ENCODE measurements around the gene CAMKK2. TPM values are rescaled to one million over a fixed set of nuclear protein-coding genes. Genes with fewer than 3 reads are reported as not detected.

CAMKK2 gene
- total RNA-seq, 1 donor from 2014 or later: 34.4 TPM

- Mint-ChIP-seq H3K27me3 (no peaks in the 10 kb centered on the region), H3K4me3 (no peak overlapping the region), H3K36me3 (peaks cover 5% of the 10 kb centered on the region), H3K4me1 (ENCODE audit: unreplicated experiment) (peaks cover 7% of the 10 kb centered on the region), H3K9me3 (no peaks in the 10 kb centered on the region), H3K27ac (no peak overlapping the region)
- DNase-seq (ENCODE audit: extremely low spot score, unreplicated experiment): no peak
- TF ChIP-seq CTCF (conservative IDR thresholded peaks at IDR 0.05): no peak
These were observed 6.5 kb downstream of the CAMKK2 start for GRCh38 chr12:121289962-121290361.

GRCh38 chr12:121288986-121289385, 7.5 kb downstream of the CAMKK2 start:
- Mint-ChIP-seq H3K27ac (no peak overlapping the region), H3K4me3 (no peak overlapping the region)
- no peak for TF ChIP-seq CTCF (conservative IDR thresholded peaks at IDR 0.05)

GRCh38 chr12:121288158-121288845, 8.2 kb downstream of the CAMKK2 start:
- no peak for TF ChIP-seq CTCF (conservative IDR thresholded peaks at IDR 0.05)
- Mint-ChIP-seq H3K36me3 (peaks cover 5% of the 10 kb centered on the region), H3K27ac (no peak overlapping the region), H3K9me3 (no peaks in the 10 kb centered on the region), H3K4me3 (no peak overlapping the region), H3K27me3 (no peaks in the 10 kb centered on the region), H3K4me1 (ENCODE audit: unreplicated experiment) (peaks cover 7% of the 10 kb centered on the region)
- no peak for DNase-seq (ENCODE audit: extremely low spot score, unreplicated experiment)

More at GRCh38 chr12:121288986-121289385, 7.5 kb downstream of the CAMKK2 start:
- no peak for DNase-seq (ENCODE audit: extremely low spot score, unreplicated experiment)
- no peaks in the 10 kb centered on the region for H3K9me3 Mint-ChIP-seq
- H3K36me3 Mint-ChIP-seq: peaks cover 5% of the 10 kb centered on the region
- no peaks in the 10 kb centered on the region for H3K27me3 Mint-ChIP-seq
- H3K4me1 Mint-ChIP-seq (ENCODE audit: unreplicated experiment): peaks cover 7% of the 10 kb centered on the region

- no peak overlapping the region for H3K27ac Mint-ChIP-seq
These were observed 9.1 kb downstream of the CAMKK2 start for GRCh38 chr12:121287267-121287954.

GRCh38 chr12:121285856-121286255, 10.7 kb downstream of the CAMKK2 start:
- H3K4me1 Mint-ChIP-seq (ENCODE audit: unreplicated experiment): peaks cover 7% of the 10 kb centered on the region
- H3K9me3 Mint-ChIP-seq: no peaks in the 10 kb centered on the region
- H3K4me3 Mint-ChIP-seq: no peak overlapping the region
- H3K27ac Mint-ChIP-seq: no peak overlapping the region
- H3K36me3 Mint-ChIP-seq: no peaks in the 10 kb centered on the region
- no peak for DNase-seq (ENCODE audit: extremely low spot score, unreplicated experiment)
- H3K27me3 Mint-ChIP-seq: no peaks in the 10 kb centered on the region
- TF ChIP-seq CTCF (conservative IDR thresholded peaks at IDR 0.05): no peak

More at GRCh38 chr12:121287267-121287954, 9.1 kb downstream of the CAMKK2 start:
- no peak for DNase-seq (ENCODE audit: extremely low spot score, unreplicated experiment)
- H3K9me3 Mint-ChIP-seq: no peaks in the 10 kb centered on the region
- no peak for TF ChIP-seq CTCF (conservative IDR thresholded peaks at IDR 0.05)
- H3K4me3 Mint-ChIP-seq: no peak overlapping the region
- peaks cover 5% of the 10 kb centered on the region for H3K36me3 Mint-ChIP-seq
- H3K4me1 Mint-ChIP-seq (ENCODE audit: unreplicated experiment): peaks cover 7% of the 10 kb centered on the region
- no peaks in the 10 kb centered on the region for H3K27me3 Mint-ChIP-seq
